KOPT-K1 (cell line): ENCODE results near the gene PCNX1.
A peak's percentile ranks its signal among the peaks of the same experiment; 100 is the strongest.
"Not testable (repeated sequence)": the region's sequence is repeated elsewhere in the genome, so short reads cannot be mapped to it uniquely, and the experiment has no call there.

Experiments used
- H3K27ac ChIP-seq: fragments of 200-600 bp; sonication (generic); 2 replicates; pipeline ENCODE4 v1.5.1; 2016; ENCODE audit warnings: antibody characterized with exemption, mild to moderate bottlenecking, low read depth, low read length; ENCODE audit not compliant: poor library complexity, severe bottlenecking
- H3K36me3 ChIP-seq: fragments of 200-600 bp; sonication (generic); 2 replicates; pipeline ENCODE4 v1.5.1; 2017; ENCODE audit warnings: antibody characterized with exemption, mild to moderate bottlenecking, low read length, moderate library complexity; ENCODE audit not compliant: insufficient read depth
- H3K9me3 ChIP-seq: fragments of 200-600 bp; sonication (generic); 2 replicates; pipeline ENCODE4 v1.5.1; 2017; ENCODE audit warnings: antibody characterized with exemption, low read length, mild to moderate bottlenecking; ENCODE audit not compliant: insufficient read depth, poor library complexity, severe bottlenecking

Gene PCNX1

GRCh38 chr14:70919774-70920173 lies 12.5 kb downstream of the PCNX1 start:
- H3K9me3 ChIP-seq = peaks cover 7% of the 10 kb centered on the region
- peak overlapping the region; percentile 14 for H3K27ac ChIP-seq
- H3K36me3 ChIP-seq = 0 out of 2 replicates have a peak, but pooled peaks cover 4% of the 10 kb centered on the region

- no peak overlapping the region for H3K27ac ChIP-seq
- 0 out of 2 replicates have a peak, but pooled peaks cover 4% of the 10 kb centered on the region for H3K36me3 ChIP-seq
- peaks cover 7% of the 10 kb centered on the region for H3K9me3 ChIP-seq
Measured at GRCh38 chr14:70920608-70921007, 13.3 kb downstream of the PCNX1 start.

GRCh38 chr14:70921669-70922068 lies 14.4 kb downstream of the PCNX1 start:
- no peaks in the 10 kb centered on the region for H3K9me3 ChIP-seq
- 0 out of 2 replicates have a peak, but pooled peaks cover 4% of the 10 kb centered on the region for H3K36me3 ChIP-seq
- H3K27ac ChIP-seq = no peak overlapping the region

GRCh38 chr14:70924521-70924920 lies 17.3 kb downstream of the PCNX1 start:
- Histone ChIP-seq H3K27ac (no peak overlapping the region), H3K36me3 (no peaks in the 10 kb centered on the region), H3K9me3 (no peaks in the 10 kb centered on the region)

- Histone ChIP-seq H3K27ac (no peak overlapping the region), H3K36me3 (no peaks in the 10 kb centered on the region), H3K9me3 (no peaks in the 10 kb centered on the region)
Measured at GRCh38 chr14:70926235-70926830, 19.1 kb downstream of the PCNX1 start.

DNA sequence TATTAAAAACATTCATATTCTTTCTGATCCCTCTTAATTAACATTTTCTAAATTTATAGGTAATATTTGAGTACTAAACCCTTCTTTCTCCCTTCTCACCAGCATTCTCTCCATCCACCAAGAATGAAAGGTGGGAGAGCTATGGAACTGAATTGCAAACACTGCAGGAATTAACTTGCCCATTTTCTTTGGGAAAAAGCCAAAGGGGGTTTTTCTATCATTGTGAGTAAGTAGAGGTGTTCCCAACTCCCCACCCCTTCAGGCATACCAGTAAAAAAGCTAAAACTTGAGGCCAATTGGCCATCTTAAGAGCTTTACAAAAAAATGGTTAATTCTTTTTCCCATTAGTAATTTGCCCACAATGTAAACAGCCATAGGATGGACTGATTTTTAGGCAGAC lies 23.7 kb downstream of the PCNX1 start:
- H3K27ac ChIP-seq = no peak overlapping the region
- H3K9me3 ChIP-seq = no peaks in the 10 kb centered on the region
- H3K36me3 ChIP-seq = no peaks in the 10 kb centered on the region

- Histone ChIP-seq H3K27ac (peak overlapping the region; percentile 58), H3K9me3 (peaks cover 5% of the 10 kb centered on the region)
Measured at GRCh38 chr14:70934084-70934483, 26.8 kb downstream of the PCNX1 start.

DNA sequence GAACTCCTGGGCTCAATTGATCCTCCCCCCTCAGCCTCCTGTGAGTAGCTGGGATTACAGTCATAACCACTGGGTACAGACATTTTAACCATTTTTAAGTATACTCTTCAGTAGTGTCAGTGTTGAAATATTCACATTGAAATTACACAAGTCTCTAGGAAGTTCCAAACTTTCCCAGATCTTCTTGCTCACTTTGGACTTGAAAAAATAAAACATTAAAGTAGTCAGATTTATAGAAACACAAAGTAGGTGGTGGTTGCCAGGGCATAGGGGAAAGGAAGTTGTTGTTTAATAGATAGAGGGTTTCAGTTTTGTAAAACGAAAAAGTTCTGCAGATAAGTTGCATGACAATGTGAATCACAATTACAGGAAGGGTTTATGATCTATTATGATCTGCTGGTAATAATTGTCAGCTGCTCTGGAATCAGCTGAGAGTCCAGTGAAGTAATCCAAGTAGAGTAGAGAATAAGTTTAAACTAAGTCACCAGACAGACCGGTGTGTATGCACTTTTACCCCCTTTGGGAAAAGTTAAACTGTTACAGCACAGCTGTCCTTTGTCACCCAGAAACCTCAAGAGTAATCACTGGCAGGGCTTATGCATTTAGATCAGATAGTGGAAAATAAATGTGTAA lies 27.4 kb downstream of the PCNX1 start:
- H3K36me3 ChIP-seq = no peaks in the 10 kb centered on the region
- H3K27ac ChIP-seq = peak overlapping the region; percentile 58
- peaks cover 5% of the 10 kb centered on the region for H3K9me3 ChIP-seq

More at GRCh38 chr14:70934084-70934483, 26.8 kb downstream of the PCNX1 start:
- H3K36me3 ChIP-seq = no peaks in the 10 kb centered on the region

- H3K27ac ChIP-seq = peak overlapping the region; percentile 58
- H3K9me3 ChIP-seq = peaks cover 5% of the 10 kb centered on the region
- no peaks in the 10 kb centered on the region for H3K36me3 ChIP-seq
Measured at GRCh38 chr14:70935135-70935534, 27.9 kb downstream of the PCNX1 start.

DNA sequence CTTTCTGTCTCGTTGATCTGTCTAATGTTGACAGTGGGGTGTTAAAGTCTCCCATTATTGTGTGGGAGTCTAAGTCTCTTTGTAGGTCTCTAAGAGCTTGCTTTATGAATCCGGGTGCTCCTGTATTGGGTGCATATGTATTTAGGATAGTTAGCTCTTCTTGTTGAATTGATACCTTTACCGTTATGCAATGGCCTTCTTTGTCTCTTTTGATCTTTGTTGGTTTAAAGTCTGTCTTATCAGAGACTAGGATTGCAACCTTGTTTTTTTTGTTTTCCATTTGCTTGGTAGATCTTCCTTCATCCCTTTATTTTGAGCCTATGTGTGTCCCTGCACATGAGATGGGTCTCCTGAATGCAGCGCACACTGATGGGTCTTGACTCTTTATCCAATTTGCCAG lies 32.4 kb downstream of the PCNX1 start:
- H3K36me3 ChIP-seq = peaks cover 15% of the 10 kb centered on the region
- peaks cover 30% of the 10 kb centered on the region for H3K9me3 ChIP-seq
- not testable (repeated sequence) for H3K27ac ChIP-seq

- H3K36me3 ChIP-seq = peaks cover 25% of the 10 kb centered on the region
- peaks cover 49% of the 10 kb centered on the region for H3K9me3 ChIP-seq
- peak overlapping the region; percentile 71 for H3K27ac ChIP-seq
Measured at GRCh38 chr14:70941637-70942341, 34.5 kb downstream of the PCNX1 start.

GRCh38 chr14:70942342-70942706 lies 35.1 kb downstream of the PCNX1 start:
- Histone ChIP-seq H3K27ac (peak overlapping the region; percentile 71), H3K36me3 (peaks cover 30% of the 10 kb centered on the region), H3K9me3 (peaks cover 54% of the 10 kb centered on the region)

DNA sequence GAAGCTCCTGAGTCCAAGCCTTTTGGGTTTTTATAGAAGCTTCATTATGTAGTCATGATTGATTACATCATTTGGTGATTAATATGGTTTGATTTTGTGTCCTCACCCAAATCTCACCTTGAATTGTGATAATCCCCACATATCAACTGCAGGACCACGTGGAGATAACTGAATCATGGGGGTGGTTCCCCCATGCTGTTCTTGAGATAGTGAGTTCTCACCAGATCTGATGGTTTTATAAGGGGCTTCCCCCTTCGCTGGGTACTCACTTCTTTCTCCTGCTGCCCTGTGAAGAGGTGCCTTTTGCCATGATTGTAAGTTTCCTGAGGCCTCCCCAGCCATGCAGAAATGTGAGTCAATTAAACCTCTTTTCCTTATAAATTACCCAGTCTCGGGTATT lies 35.5 kb downstream of the PCNX1 start:
- Histone ChIP-seq H3K9me3 (peaks cover 58% of the 10 kb centered on the region), H3K36me3 (peaks cover 34% of the 10 kb centered on the region), H3K27ac (peak overlapping the region; percentile 71)

DNA sequence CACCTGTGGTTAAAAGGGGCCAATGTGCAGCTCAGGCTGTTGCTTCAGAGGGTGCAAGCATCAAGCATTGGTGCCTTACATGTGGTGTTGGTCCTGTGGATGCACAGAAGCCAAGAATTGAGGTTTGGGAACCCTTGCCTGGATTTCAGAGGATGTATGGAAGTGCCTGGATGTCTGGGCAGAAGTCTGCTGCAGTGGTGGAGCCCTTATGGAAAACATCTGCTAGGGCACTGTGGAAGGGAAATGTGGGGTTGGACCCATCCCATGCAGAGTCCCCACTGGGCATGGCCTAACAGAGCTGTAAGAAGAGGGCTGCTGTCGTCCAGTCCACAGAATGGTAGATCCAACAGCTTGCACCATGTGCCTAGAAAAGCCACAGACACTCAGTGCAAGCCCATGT lies 36.6 kb downstream of the PCNX1 start:
- Histone ChIP-seq H3K27ac (no peak overlapping the region), H3K9me3 (peaks cover 61% of the 10 kb centered on the region), H3K36me3 (peaks cover 41% of the 10 kb centered on the region)

DNA sequence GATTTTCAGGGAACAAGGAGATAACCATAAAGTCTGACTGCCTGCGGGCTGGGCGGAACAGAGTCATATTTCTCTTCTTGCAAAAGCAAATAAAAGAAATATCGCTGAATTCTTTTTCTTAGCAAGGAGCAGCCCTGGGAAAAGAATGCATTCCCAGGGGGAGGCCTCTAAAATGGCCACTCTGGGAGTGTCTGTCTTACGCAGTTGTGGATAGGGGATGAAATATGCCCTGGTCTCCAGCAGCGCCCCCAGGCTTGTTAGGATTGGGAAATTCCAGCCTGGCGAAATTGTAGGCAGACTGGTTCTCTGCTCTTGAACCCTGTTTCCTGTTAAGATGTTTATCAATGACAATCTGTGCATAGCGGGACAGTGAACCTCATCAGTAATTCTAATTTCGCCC lies 40.5 kb downstream of the PCNX1 start:
- peaks cover 56% of the 10 kb centered on the region for H3K9me3 ChIP-seq
- peaks cover 59% of the 10 kb centered on the region for H3K36me3 ChIP-seq
- no peak overlapping the region for H3K27ac ChIP-seq
